Measurements from ENCODE around the gene ENO1. TPM values are rescaled to one million over a fixed set of nuclear protein-coding genes. Genes with fewer than 3 reads are reported as not detected.
A peak's percentile ranks its signal among the peaks of the same experiment; 100 is the strongest.

ENO1 gene
- total RNA-seq (2011; cell fraction: chromatin; rRNA removed; ENCODE audit: low replicate concordance), result 790 and 1,193 TPM in 2 replicates
- 1,022 and 1,050 TPM in 2 replicates for total RNA-seq (2011; cell fraction: nucleolus; rRNA removed)
- 987 and 1,019 TPM in 2 replicates for total RNA-seq (2011; cell fraction: nucleoplasm; rRNA removed)
- total RNA-seq (2014; rRNA removed) (2,617 and 2,757 TPM in 2 replicates), total RNA-seq (2014; rRNA removed; fragmentation: Illumina TruSeq; extraction: Trizol) (2,118 and 2,410 TPM in 2 replicates), total RNA-seq (2015; rRNA removed; fragmentation: Illumina TruSeq; extraction: Trizol) (2,997 and 3,044 TPM in 2 replicates), total RNA-seq (2021) (2,642 and 2,717 TPM in 2 replicates), polyA plus RNA-seq (2011; rRNA removed) (3,253 and 3,807 TPM in 2 replicates), polyA plus RNA-seq (2014; fragmentation: Illumina TruSeq; extraction: Trizol) (2,868 and 3,193 TPM in 2 replicates), polyA plus RNA-seq (2014; fragmentation: Nextera tagmentation; extraction: Ambion mirVana) (1,000 to 10,000 TPM; 6,249 to 7,472 TPM), polyA plus RNA-seq (2014; rRNA removed) (2,249 and 2,310 TPM in 2 replicates), polyA minus RNA-seq (2011; rRNA and poly(A)+ RNA removed) (3,327 and 3,913 TPM in 2 replicates), Bru-seq, nascent RNA (percentile 99 among the genes with signal in this experiment), BruChase-seq, experiment 1, labeled RNA remaining after a 2-hour chase (percentile 99 among the genes with signal in this experiment), BruChase-seq, experiment 2, labeled RNA remaining after a 6-hour chase (percentile 99 among the genes with signal in this experiment)
- polyA plus RNA-seq (2011; cell fraction: cytosol; rRNA removed), result 3,902 and 3,930 TPM in 2 replicates
- 1,435 and 2,014 TPM in 2 replicates for polyA plus RNA-seq (2011; cell fraction: nucleus; rRNA removed)
- 2,677 and 3,119 TPM in 2 replicates for polyA plus RNA-seq (2012)
- polyA minus RNA-seq (2011; cell fraction: cytosol; rRNA and poly(A)+ RNA removed), result 2,697 and 3,181 TPM in 2 replicates
- 390 and 803 TPM in 2 replicates for polyA minus RNA-seq (2011; cell fraction: nucleus; rRNA and poly(A)+ RNA removed)
- long read RNA-seq, experiment 1, transcript ENO1-201 (12 exons, 1,781 nt), result major isoform, 8,866 of 11,958 reads
- long read RNA-seq, experiment 1, transcript ENO1-203 (9 exons, 2,548 nt), result minor isoform, 48 of 11,958 reads
- long read RNA-seq, experiment 1, partial matches to known transcripts, result 2,721 of 11,958 reads
- long read RNA-seq, experiment 1, other reads (novel, unspliced or antisense), result 321 of 11,958 reads
- long read RNA-seq, experiment 2, transcript ENO1-201 (12 exons, 1,781 nt), result major isoform, 3,562 of 4,664 reads
- long read RNA-seq, experiment 2, transcript ENO1-203 (9 exons, 2,548 nt), result minor isoform, 37 of 4,664 reads
- long read RNA-seq, experiment 2, transcript ENO1-210 (10 exons, 1,819 nt), result minor isoform, 5 of 4,664 reads
- long read RNA-seq, experiment 2, transcript ENO1-206 (3 exons, 1,247 nt), result minor isoform, 6 of 4,664 reads
- long read RNA-seq, experiment 2, partial matches to known transcripts, result 675 of 4,664 reads
- long read RNA-seq, experiment 2, other reads (novel, unspliced or antisense), result 379 of 4,664 reads
- long read RNA-seq, experiment 3, transcript ENO1-201 (12 exons, 1,781 nt), result major isoform, 13,116 of 13,782 reads
- long read RNA-seq, experiment 3, transcript ENO1-203 (9 exons, 2,548 nt), result minor isoform, 8 of 13,782 reads
- long read RNA-seq, experiment 3, partial matches to known transcripts, result 366 of 13,782 reads
- long read RNA-seq, experiment 3, other reads (novel, unspliced or antisense), result 290 of 13,782 reads

DNA sequence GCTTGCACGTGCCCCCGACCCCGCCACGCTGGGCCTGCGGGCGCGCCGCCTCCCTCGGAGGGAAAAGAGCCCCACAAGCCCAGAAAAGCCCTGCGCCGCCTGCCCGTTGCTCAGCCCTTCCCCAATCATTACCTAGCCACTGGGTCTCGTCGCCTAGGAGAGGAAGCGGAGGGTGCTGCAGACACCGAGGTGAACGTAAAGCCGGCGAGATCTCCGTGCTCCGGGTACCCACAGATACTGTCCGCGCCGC, at the start of gene ENO1:
Gene ENO1, minus strand, starts transcription at position 239 of the 250 bp plus-strand sequence. CDS start 3,778 bp downstream, outside the sequence.
- no peaks in the 10 kb centered on the region for H3K27me3 ChIP-seq (ENCODE audit: control insufficient read depth in 2 of 2, insufficient read depth in 2 of 2, low read length in 2 of 2)
- H3K4me3 ChIP-seq, result peak within 1 kb of the TSS; percentile 82
- BruUV-seq (replicated peaks), result no TSS peak
- peaks cover 33 to 40% of the 10 kb centered on the region in 2 experiments for H3K4me1 ChIP-seq (replicated peaks in 1 of 2; ENCODE audit: control insufficient read depth in 2 of 2, insufficient read depth in 2 of 2, low read length in 2 of 2)
- intact Hi-C loops (cut with micrococcal nuclease), result no loop called here
- H3K79me2 ChIP-seq (ENCODE audit: control insufficient read depth, insufficient read depth, low read length), result peaks cover 68% of the 10 kb centered on the region
- FAIRE-seq (no peak), DNase-seq (ENCODE audit: extremely low read depth in 1 of 4, low spot score in 3 of 4) (peak in 1 of 4 experiments; percentile 81), ATAC-seq (no peak)
- ChIA-PET POLR2A (interaction anchor here (0.5 to 9.5 kb wide), 17 partner anchors 8 to 624 kb away, joined by 3 to 219 read pairs (median 3); no protein-coding TSS in a partner anchor), CTCF (ENCODE audit: low intra/inter-chr PET ratio) (no interaction called here)
- in situ Hi-C loops (cut with MboI), result no loop called here
- H3K9me3 ChIP-seq (replicated peaks; ENCODE audit: control insufficient read depth, insufficient read depth, low read depth, low read length), result no peaks in the 10 kb centered on the region
- peak within 1 kb of the TSS; percentile 85 for H2AFZ ChIP-seq (ENCODE audit: low read depth, low read length)
- H3K27ac ChIP-seq (ENCODE audit: extremely low read depth, low read depth, low read length), result peak within 1 kb of the TSS; percentile 99
- peak within 1 kb of the TSS; percentile 98 for H3K4me2 ChIP-seq (ENCODE audit: insufficient read depth, low read length)
- H4K20me1 ChIP-seq (replicated peaks; ENCODE audit: control insufficient read depth, insufficient read depth, low read length), result peaks cover 31% of the 10 kb centered on the region
- no peaks in the 10 kb centered on the region for H3K9me1 ChIP-seq (ENCODE audit: control insufficient read depth, insufficient read depth, low read length)
- peak within 1 kb of the TSS; percentile 98 to 99 for H3K9ac ChIP-seq (ENCODE audit: insufficient read depth in 1 of 2, low read depth in 2 of 2, low read length in 2 of 2)
- peaks cover 44% of the 10 kb centered on the region for H3K36me3 ChIP-seq (ENCODE audit: control insufficient read depth, insufficient read depth, low read length)
- under 1% methylated on average over 24 of the region's 24 CpGs for WGBS (ENCODE audit: insufficient coverage, low coverage, missing lambda C conversion rate)
- TF ChIP-seq MECOM (CRISPR knock-in tag; IDR thresholded peaks at IDR 0.05), result no peak; the same call in 1 of the 2 replicates
- TF ChIP-seq, protein P1, sequence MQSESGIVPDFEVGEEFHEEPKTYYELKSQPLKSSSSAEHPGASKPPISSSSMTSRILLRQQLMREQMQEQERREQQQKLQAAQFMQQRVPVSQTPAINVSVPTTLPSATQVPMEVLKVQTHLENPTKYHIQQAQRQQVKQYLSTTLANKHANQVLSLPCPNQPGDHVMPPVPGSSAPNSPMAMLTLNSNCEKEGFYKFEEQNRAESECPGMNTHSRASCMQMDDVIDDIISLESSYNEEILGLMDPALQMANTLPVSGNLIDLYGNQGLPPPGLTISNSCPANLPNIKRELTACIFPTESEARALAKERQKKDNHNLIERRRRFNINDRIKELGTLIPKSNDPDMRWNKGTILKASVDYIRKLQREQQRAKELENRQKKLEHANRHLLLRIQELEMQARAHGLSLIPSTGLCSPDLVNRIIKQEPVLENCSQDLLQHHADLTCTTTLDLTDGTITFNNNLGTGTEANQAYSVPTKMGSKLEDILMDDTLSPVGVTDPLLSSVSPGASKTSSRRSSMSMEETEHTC (IDR thresholded peaks at IDR 0.05), result 0 out of 2 replicates have a peak, but pooled peaks have one; percentile 11
- TF ChIP-seq NFIC (IDR thresholded peaks at IDR 0.05), result peak; percentile 49
- TF ChIP-seq CHCHD3 (CRISPR knock-in tag; IDR thresholded peaks at IDR 0.05), result 0 out of 2 replicates have a peak, but pooled peaks have one; percentile 56
- TF ChIP-seq, protein P2, sequence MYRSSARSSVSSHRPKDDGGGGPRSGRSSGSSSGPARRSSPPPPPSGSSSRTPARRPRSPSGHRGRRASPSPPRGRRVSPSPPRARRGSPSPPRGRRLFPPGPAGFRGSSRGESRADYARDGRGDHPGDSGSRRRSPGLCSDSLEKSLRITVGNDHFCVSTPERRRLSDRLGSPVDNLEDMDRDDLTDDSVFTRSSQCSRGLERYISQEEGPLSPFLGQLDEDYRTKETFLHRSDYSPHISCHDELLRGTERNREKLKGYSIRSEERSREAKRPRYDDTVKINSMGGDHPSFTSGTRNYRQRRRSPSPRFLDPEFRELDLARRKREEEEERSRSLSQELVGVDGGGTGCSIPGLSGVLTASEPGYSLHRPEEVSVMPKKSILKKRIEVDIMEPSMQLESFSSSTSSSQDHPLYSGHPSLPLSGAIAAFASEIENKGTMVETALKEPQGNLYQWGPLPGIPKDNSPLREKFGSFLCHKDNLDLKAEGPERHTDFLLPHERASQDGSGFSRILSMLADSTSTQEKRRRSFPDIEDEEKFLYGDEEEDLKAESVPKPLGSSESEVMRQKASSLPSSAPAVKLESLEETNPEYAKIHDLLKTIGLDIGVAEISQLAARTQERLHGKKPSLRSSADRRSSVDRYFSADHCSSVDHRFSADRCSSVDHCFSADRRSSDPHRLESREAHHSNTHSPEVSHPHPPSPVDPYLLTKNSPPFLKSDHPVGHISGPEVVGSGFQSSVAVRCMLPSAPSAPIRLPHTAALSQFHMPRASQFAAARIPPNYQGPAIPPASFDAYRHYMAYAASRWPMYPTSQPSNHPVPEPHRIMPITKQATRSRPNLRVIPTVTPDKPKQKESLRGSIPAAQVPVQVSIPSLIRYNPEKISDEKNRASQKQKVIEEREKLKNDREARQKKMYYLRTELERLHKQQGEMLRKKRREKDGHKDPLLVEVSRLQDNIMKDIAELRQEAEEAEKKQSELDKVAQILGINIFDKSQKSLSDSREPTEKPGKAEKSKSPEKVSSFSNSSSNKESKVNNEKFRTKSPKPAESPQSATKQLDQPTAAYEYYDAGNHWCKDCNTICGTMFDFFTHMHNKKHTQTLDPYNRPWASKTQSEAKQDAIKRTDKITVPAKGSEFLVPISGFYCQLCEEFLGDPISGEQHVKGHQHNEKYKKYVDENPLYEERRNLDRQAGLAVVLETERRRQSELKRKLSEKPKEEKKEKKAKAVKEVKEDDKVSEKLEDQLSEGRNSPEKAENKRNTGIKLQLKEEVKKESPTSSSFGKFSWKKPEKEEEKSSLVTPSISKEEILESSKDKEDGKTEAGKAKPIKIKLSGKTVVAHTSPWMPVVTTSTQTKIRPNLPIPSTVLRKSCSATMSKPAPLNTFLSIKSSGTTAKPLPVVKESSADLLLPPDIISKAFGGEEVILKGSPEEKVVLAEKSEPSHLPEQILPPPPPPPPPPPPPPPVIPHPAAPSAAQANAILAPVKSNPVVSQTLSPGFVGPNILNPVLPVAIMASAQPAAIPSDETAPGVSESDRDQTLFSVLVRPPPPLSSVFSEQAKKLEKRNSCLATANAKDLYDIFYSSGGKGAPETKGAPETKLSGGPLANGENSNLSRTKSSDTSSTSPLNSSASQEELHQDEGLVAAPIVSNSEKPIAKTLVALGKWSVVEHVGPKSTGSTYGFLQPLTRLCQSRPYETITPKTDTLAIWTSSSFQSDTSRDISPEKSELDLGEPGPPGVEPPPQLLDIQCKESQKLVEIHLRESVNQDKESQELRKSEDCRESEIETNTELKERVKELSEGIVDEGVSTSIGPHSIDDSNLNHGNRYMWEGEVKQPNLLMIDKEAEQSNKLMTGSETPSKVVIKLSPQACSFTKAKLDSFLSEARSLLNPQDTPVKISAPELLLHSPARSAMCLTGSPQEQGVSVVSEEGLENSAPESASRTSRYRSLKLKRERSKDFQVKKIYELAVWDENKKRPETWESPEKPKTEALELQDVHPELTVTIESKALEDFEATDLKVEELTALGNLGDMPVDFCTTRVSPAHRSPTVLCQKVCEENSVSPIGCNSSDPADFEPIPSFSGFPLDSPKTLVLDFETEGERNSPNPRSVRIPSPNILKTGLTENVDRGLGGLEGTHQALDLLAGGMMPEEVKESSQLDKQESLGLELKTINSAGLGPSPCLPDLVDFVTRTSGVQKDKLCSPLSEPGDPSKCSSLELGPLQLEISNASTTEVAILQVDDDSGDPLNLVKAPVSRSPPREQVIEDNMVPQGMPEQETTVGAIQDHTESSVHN (IDR thresholded peaks at IDR 0.05; ENCODE audit: borderline replicate concordance in 1 of 2, low read depth in 1 of 2), result no peak
- peak; percentile 97 for TF ChIP-seq TAF1 (IDR thresholded peaks at IDR 0.05; ENCODE audit: control insufficient read depth, extremely low read depth, insufficient read depth, low read length, severe bottlenecking)
